Heart left ventricle (tissue), 16 donors: ENCODE results near the gene MCU. TPM values are rescaled to one million over a fixed set of nuclear protein-coding genes. Genes with fewer than 3 reads are reported as not detected.

ENCODE experiments used
- ATAC-seq, 4 donors: fragments of 200-7000 bp; cut with Tn5 transposase; one replicate each; pipeline ENCODE4 v1.9.1; 2020 to 2022; ENCODE audit warnings: moderate library complexity in 4 of 4, mild to moderate bottlenecking in 3 of 4, moderate number of reproducible peaks in 1 of 4
- DNase-seq, 5 donors: peaks; one replicate each; pipeline ENCODE4 v3.0.0-alpha.2; 2020
- H3K27ac ChIP-seq, 12 donors: fragments of 200-600 bp; sonication (generic) in 4 of 12; one replicate each; pipeline versions ENCODE4 v1.5.0 to v1.8.0; 2016 to 2022; ENCODE audit warnings: mild to moderate bottlenecking in 2 of 12
- H3K27me3 ChIP-seq, 9 donors: fragments of 200-600 bp; sonication (generic) in 2 of 9; one replicate each; pipeline versions ENCODE4 v1.5.1 to v1.8.0; 2016 to 2022; ENCODE audit warnings: mild to moderate bottlenecking in 3 of 9
- H3K36me3 ChIP-seq, 9 donors: fragments of 200-600 bp; sonication (generic) in 2 of 9; one replicate each; pipeline versions ENCODE4 v1.5.0 to v1.8.0; 2018 to 2022; ENCODE audit warnings: mild to moderate bottlenecking in 2 of 9
- H3K4me1 ChIP-seq, 12 donors: fragments of 200-600 bp; sonication (generic) in 4 of 12; one replicate each; pipeline versions ENCODE4 v1.5.0 to v1.8.0; 2016 to 2022; ENCODE audit warnings: mild to moderate bottlenecking in 3 of 12
- H3K4me3 ChIP-seq, 12 donors: fragments of 200-600 bp; sonication (generic) in 4 of 12; one replicate each; pipeline versions ENCODE4 v1.5.0 to v1.8.0; 2017 to 2022; ENCODE audit warnings: mild to moderate bottlenecking in 9 of 12, moderate library complexity in 4 of 12
- H3K9me3 ChIP-seq, 12 donors: fragments of 200-600 bp; sonication (generic) in 4 of 12; one replicate each; pipeline versions ENCODE4 v1.5.0 to v1.8.0; 2016 to 2022; ENCODE audit warnings: mild to moderate bottlenecking in 1 of 12
- POLR2A ChIP-seq, 2 donors: fragments of 450-650 bp; IDR thresholded peaks; one replicate each; pipeline ENCODE4 v1.6.1; 2017; ENCODE audit warnings: antibody characterized with exemption in 2 of 2, mild to moderate bottlenecking in 2 of 2, moderate library complexity in 2 of 2
- WGBS, 4 donors: extraction: QIAGEN DNeasy Blood & Tissue Kit in 2 of 4; methylation state at CpG; one replicate each; pipeline versions ENCODE4 v1.1.5 to v1.1.7; 2013 to 2018; 5-methylcytosine and 5-hydroxymethylcytosine counted together
- intact Hi-C, 10 donors: fragments of 100-400 bp; cut with DNase I; formaldehyde crosslinking; loops; one replicate each; pipeline versions ENCODE4 v1.11.1 to v1.14.2; 2022
- polyA plus RNA-seq, 2 donors: library from polyadenylated mRNA; stranded (reverse); fragments of 200-250 nt; gene quantifications; one replicate each; pipeline ENCODE4 v1.2.3, GENCODE V29; 2013
- total RNA-seq, 9 donors: library from RNA; depleted of rRNA in 2 of 9; stranded (reverse); fragments of >200 nt in 2 of 9; fragmentation: NEBNext Ultra II Directional in 3 of 9; extraction: Animal tissue kit (Norgen Biotek cat#: 25700) in 3 of 9; gene quantifications; one replicate each; pipeline versions ENCODE4 v1.1.0 to v1.2.4, GENCODE V29; 2016 to 2023
- TF ChIP-seq, protein P1 (sequence below), 12 donors: fragments of 200-600 bp; sonication (generic) in 4 of 12; IDR thresholded peaks; one replicate each; pipeline versions ENCODE4 v1.5.0 to v1.8.0; 2018 to 2022; ENCODE audit warnings: antibody characterized with exemption in 12 of 12, mild to moderate bottlenecking in 5 of 12
- donor health status: ischemic (EF 13 %, LVEDD 7.1; RV severe dilation, severe dysfunction).
- donor health status: healthy with polysubstance abuse.
- donor health status: DM: no; HTN: yes; CAD: no.
- donor health status: DM: no; HTN: no; CAD: no.
- donor health status: ischemic (EF 25% LVEDD 6.9; RV normal size, moderate dysfunction).
- donor health status: ischemic (EF 25% LVEDD 5.7; RV mildly dilated, moderate dysfunction).
- donor health status: healthy.
- donor health status: DM: yes; HTN: yes; CAD: no.
- donor health status: ischemic (EF 35%, LVEDD 5.7; RV mildly dilated, moderate dysfunction).
- donor health status: nonischemic (EF 11% LVEDD 7.7; RV severe dilation, severe dysfunction).
- donor health status: DM: yes; HTN: yes; CAD: no.
- donor health status: PGD.
- donor health status: ischemic (EF 29% LVEDD 5.4; RV normal size, mild dysfunction).
- donor health status: nonischemic (EF 23%, LVEDD 6.1; RV moderate dilation, normal function).

Gene MCU
- total and polyA plus RNA-seq, 11 donors, result 11.4 to 16.9 (median 13.6) TPM

DNA sequence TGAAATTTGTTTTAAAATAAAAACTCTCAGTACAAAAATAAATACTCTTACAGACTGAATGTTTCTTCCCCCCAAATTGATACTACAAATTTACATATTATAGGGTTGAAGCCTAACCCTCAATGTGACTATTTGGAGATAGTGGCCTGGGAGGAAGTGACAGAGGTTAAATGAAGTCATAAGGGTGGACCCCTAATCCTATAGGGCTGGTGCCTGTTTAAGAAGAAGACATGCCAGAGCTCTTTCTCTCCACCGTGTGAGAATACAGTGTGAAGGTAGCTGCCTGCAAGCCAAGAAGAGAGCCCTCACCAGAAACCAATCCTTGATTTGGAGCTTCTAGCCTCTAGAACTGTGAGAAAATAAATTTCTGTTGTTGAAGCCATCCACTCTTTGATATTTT is 67.6 kb downstream of the MCU start:
- Histone ChIP-seq H3K4me1 (peaks cover 0 to 28% (median 5%) of the 10 kb centered on the region in 12 donors), H3K27ac (no peak overlapping the region), H3K36me3 (no peaks in the 10 kb centered on the region), H3K4me3 (no peak overlapping the region), H3K27me3 (no peaks in the 10 kb centered on the region), H3K9me3 (no peaks in the 10 kb centered on the region)
- intact Hi-C loops, result no loop called here
- WGBS, 4 donors, result 50 to 67% (median 55%) methylated on average over 1 of the region's 1 CpG
- no peak for TF ChIP-seq POLR2A (IDR thresholded peaks at IDR 0.05)
- DNase-seq, result no peak
- no peak for ATAC-seq

DNA sequence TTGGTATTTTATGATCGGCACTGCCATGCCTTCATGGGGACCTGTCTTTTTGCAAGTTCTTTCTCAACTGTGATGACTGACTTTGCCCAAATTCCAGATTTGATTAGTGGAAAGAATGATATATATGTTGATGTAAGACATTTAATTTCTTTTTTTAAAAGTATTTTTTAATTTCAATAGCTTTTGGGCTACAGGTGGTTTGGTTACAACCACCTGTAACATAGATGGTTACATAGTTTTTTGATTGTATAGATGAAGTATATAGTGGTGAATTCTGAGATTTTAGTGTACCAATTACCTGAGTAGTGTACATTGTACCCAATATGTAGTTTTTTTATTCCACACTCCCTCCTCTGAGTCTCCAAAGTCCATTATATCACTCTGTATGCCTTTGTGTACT is 69.6 kb downstream of the MCU start:
- no peak overlapping the region for H3K4me3 ChIP-seq
- DNase-seq (no peak), ATAC-seq (no peak)
- peaks cover 0 to 3% (median 0%) of the 10 kb centered on the region in 12 donors for H3K9me3 ChIP-seq
- no peaks in the 10 kb centered on the region for H3K36me3 ChIP-seq
- intact Hi-C loops, result no loop called here
- 97 to 99% (median 98%) methylated on average over 1 of the region's 1 CpG for WGBS, 4 donors
- no peaks in the 10 kb centered on the region for H3K27me3 ChIP-seq
- TF ChIP-seq, protein P1, sequence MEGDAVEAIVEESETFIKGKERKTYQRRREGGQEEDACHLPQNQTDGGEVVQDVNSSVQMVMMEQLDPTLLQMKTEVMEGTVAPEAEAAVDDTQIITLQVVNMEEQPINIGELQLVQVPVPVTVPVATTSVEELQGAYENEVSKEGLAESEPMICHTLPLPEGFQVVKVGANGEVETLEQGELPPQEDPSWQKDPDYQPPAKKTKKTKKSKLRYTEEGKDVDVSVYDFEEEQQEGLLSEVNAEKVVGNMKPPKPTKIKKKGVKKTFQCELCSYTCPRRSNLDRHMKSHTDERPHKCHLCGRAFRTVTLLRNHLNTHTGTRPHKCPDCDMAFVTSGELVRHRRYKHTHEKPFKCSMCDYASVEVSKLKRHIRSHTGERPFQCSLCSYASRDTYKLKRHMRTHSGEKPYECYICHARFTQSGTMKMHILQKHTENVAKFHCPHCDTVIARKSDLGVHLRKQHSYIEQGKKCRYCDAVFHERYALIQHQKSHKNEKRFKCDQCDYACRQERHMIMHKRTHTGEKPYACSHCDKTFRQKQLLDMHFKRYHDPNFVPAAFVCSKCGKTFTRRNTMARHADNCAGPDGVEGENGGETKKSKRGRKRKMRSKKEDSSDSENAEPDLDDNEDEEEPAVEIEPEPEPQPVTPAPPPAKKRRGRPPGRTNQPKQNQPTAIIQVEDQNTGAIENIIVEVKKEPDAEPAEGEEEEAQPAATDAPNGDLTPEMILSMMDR (IDR thresholded peaks at IDR 0.05), result no peak
- TF ChIP-seq POLR2A (IDR thresholded peaks at IDR 0.05), result no peak
- H3K27ac ChIP-seq, result no peak overlapping the region
- H3K4me1 ChIP-seq, result peaks cover 0 to 28% (median 4%) of the 10 kb centered on the region in 12 donors

DNA sequence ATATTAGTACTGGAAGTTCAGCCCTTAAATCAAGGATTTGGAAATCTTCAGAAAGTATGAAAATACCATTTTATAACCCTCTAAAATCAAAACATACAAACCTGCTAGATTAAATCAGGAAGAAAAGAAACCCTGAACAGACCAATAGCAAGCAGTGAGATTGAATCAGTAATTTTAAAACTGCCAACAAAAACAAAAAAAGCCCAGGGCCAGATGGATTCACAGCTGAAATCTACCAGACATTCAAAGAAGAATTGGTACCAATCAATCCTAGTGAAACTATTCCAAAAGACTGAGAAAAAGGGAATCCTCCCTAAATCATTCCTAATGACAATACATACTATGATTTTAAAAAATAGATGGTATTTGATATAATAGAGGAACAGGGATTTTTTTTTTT is 70.1 kb downstream of the MCU start:
- no peaks in the 10 kb centered on the region for H3K36me3 ChIP-seq
- H3K9me3 ChIP-seq, result peaks cover 0 to 8% (median 0%) of the 10 kb centered on the region in 12 donors
- intact Hi-C loops, result no loop called here
- no peaks in the 10 kb centered on the region for H3K27me3 ChIP-seq
- DNase-seq (no peak), ATAC-seq (no peak)
- peaks cover 0 to 22% (median under 1%) of the 10 kb centered on the region in 12 donors for H3K4me1 ChIP-seq
- TF ChIP-seq POLR2A (IDR thresholded peaks at IDR 0.05), result no peak
- TF ChIP-seq, protein P1 (IDR thresholded peaks at IDR 0.05), result no peak
- H3K4me3 ChIP-seq, result no peak overlapping the region
- no peak overlapping the region for H3K27ac ChIP-seq

DNA sequence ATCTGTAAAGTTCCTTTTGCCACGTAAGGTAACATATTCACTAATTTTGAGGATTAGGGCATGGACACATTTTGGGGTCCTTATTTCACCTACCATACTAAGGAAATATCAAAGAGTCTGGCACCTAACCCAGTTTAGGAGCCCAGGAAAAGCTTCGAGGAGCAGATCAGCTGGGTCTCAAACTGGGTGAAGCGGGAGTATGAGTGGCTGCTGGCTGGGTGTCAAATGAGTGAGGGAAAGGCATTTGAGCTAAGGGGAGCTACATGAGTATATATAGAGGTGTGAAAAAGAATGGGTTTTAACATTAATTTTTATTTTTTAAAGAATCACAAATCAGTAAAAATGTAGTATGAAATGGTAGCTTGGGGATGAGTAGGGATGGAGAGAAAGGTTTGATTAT is 71.3 kb downstream of the MCU start:
- H3K9me3 ChIP-seq, result peaks cover 0 to 20% (median 0%) of the 10 kb centered on the region in 12 donors
- no peak for DNase-seq
- no peaks in the 10 kb centered on the region for H3K36me3 ChIP-seq
- intact Hi-C loops, result no loop called here
- TF ChIP-seq, protein P1 (IDR thresholded peaks at IDR 0.05), result no peak
- TF ChIP-seq POLR2A (IDR thresholded peaks at IDR 0.05), result no peak
- no peak overlapping the region for H3K27ac ChIP-seq
- WGBS, 4 donors, result 79 to 88% (median 81%) methylated on average over 3 of the region's 3 CpGs
- no peak overlapping the region for H3K4me3 ChIP-seq
- no peak for ATAC-seq
- H3K27me3 ChIP-seq, result no peaks in the 10 kb centered on the region
- peaks cover 0 to 17% (median 0%) of the 10 kb centered on the region in 12 donors for H3K4me1 ChIP-seq

DNA sequence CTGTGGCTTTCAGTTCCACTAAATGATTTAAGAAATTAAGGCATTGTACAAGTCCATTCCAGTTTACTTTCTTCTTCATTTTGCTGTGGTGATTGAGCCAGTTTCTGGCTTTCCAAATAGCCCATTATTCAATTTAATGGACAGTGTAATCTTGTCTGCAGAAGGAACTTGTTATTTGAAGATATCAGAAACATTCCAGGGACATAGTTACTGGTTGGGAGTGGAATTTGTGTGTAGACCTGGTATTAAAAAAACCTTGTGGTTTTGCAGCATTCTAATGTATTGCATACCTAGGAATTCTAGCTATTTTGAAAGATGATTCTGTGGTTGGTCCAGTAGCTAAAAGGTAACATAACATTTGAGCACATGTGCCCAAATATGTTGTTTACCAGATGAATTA is 72.2 kb downstream of the MCU start:
- peaks cover 0 to 17% (median 0%) of the 10 kb centered on the region in 12 donors for H3K4me1 ChIP-seq
- no peaks in the 10 kb centered on the region for H3K27me3 ChIP-seq
- TF ChIP-seq, protein P1 (IDR thresholded peaks at IDR 0.05), result no peak
- TF ChIP-seq POLR2A (IDR thresholded peaks at IDR 0.05), result no peak
- no peaks in the 10 kb centered on the region for H3K36me3 ChIP-seq
- H3K4me3 ChIP-seq, result no peak overlapping the region
- intact Hi-C loops, result no loop called here
- peaks cover 0 to 20% (median 0%) of the 10 kb centered on the region in 12 donors for H3K9me3 ChIP-seq
- H3K27ac ChIP-seq, result no peak overlapping the region
- DNase-seq (no peak), ATAC-seq (no peak)
